IPS-18c (cell line): ENCODE results near the gene NGFR.
"Not testable (repeated sequence)": the region's sequence is repeated elsewhere in the genome, so short reads cannot be mapped to it uniquely, and the experiment has no call there.

Experiments
- H3K4me3 ChIP-seq: 2 replicates; pipeline ENCODE4 v1.7.0; 2013; ENCODE audit warnings: low read depth, mild to moderate bottlenecking, low read length, moderate library complexity; ENCODE audit not compliant: insufficient read depth
- H3K9me3 ChIP-seq: one replicate; pipeline ENCODE4 v1.6.1; 2013; ENCODE audit warnings: mild to moderate bottlenecking, low read length, moderate library complexity; ENCODE audit not compliant: control insufficient read depth, insufficient read depth

The NGFR gene

GRCh38 chr17:49547566-49547965 is 52.5 kb downstream of the NGFR start:
- no peaks in the 10 kb centered on the region for H3K9me3 ChIP-seq

DNA sequence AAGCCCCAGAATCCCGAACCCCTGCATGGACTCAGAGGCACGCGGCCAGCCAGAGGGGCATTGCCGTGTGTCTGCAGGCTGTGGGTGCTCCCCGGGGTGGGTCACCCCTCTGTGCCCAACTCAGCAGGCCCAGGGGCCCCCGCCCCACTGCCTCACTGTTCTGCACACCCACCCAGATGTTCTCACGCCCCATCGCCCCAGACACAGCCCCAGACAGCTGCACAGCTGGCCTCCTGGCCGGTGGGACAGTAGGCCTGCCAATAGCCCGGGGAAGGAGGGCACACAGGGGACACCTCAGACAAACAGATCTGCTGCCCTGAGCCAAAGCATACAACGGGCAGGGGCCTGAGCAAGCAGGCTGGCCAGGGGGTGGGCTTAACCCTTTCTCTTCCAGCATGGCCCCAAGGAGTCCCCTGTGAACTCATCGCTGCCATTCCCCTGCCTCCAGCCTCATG is 53.0 kb downstream of the NGFR start:
- H3K4me3 ChIP-seq: no peak overlapping the region
- no peaks in the 10 kb centered on the region for H3K9me3 ChIP-seq

More at GRCh38 chr17:49547566-49547965, 52.5 kb downstream of the NGFR start:
- H3K4me3 ChIP-seq: no peak overlapping the region

GRCh38 chr17:49548506-49549310 is 53.6 kb downstream of the NGFR start:
- H3K9me3 ChIP-seq: no peaks in the 10 kb centered on the region
- H3K4me3 ChIP-seq: no peak overlapping the region

DNA sequence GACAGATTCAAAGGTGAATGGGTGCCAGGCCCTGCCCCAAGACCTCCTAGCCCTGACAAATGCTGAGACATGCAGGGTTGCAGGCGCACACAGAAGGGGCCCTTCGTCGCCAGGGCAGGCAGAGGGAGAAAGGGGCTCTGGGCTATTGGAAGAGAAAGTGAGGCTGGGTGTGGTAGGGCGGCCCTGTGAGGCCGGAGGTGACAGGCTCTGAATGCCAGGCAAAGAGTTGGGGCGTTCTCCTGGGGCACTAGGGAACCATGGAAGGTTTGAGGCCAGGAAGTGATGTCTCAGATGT is 54.2 kb downstream of the NGFR start:
- H3K4me3 ChIP-seq: no peak overlapping the region

DNA sequence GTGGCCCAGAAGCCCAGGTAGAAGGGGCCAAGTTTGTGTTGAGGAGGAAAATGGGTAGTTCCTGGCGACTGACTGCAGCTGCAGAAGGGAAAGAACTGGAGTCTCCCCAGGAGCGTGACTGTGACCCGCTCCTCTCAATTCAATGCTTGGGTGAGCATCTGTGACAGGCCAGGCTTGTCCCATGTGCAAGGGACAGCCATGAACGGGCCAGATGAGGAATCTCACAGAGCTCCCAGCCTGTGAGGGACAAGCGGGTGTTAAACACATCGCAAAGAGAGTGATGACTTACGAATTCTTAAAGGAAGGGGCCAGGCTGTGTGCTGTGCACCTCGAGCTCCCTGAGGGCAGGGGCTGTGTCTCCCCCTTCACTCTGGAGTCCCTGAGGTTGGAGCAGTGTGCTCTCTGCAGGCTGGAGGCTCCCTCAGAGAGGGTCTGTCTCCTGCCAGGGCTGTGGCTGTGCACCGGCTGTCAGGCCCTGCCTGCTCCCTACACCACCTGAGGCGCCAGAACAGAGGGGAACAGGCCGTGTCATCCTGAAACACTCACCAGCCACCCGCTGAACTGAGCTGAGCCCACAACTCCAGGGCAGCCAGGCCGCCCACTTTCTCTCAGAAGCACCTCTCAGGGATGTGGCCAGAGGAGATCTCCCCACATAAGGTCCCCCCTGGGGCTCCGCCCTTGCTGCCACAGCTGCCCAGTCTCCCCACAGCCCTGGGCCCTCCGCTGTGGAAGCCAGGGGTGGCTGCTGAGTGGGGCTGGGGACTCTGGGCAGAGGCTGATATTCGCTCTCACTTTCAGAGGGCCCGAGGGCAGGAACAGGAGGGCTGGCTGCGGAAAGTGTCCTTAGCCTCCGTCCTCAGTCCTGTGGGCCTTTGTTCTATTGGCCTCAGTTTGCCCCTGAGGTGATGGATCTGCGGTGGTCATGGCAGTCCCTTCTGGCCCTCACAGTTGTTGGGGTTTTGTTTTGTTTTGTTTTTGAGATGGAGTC is 54.9 kb downstream of the NGFR start:
- H3K9me3 ChIP-seq: no peaks in the 10 kb centered on the region
- H3K4me3 ChIP-seq: no peak overlapping the region

More for the DNA sequence above, 54.2 kb downstream of the NGFR start:
- H3K9me3 ChIP-seq: no peaks in the 10 kb centered on the region

DNA sequence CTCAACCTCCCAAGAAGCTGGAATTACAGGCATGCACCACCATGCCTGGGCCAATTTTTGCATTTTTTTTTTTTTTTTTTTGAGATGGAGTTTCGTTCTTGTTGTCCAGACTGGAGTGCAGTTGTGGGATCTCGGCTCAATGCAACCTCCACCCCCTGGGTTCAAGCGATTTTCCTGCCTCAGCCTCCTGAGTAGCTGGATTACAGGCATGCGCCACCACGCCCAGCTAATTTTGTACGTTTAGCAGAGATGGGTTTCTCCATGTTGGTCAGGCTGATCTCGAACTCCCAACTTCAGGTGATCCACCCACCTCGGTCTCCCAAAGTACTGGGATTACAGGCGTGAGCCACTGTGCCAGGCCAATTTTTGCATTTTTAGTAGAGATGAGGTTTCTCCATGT is 55.7 kb downstream of the NGFR start:
- H3K9me3 ChIP-seq, H3K4me3 ChIP-seq: not testable (repeated sequence)

GRCh38 chr17:49551221-49552069 is 56.4 kb downstream of the NGFR start:
- H3K4me3 ChIP-seq: no peak overlapping the region

DNA sequence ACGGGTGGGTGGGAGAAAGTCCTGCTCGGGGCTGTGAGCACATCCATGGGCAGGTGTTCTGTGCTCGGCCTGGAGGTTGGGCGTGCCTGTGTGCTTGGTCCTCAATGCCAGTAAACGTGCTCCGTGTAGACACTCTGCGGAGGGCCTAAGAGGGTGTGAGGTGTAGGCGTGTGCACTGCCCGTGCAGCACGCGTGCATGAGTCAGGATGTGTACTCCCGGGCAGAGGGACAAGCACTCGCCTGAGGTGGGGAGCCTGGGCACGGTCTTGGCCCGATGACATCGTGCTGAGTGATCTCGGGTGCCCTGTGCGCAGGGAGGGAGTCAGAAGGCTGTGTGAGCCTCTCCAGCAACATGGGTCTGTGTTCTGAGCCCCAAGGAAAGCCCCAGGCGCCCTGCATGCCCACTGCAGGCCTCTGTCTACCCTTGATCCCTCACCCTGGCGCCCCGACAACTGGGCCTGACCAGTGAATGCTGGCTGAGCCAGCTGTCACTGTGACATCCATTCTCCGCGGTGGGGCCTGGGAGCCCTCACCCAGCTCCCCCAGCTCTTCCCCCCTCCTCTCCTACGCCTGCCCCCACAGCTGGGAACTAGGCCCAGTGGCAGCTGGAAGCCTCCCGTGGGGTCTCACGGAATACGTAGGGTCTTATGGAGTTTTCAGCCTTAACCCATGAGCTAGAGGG is 57.1 kb downstream of the NGFR start:
- Histone ChIP-seq H3K9me3 (no peaks in the 10 kb centered on the region), H3K4me3 (no peak overlapping the region)

More at GRCh38 chr17:49551221-49552069, 56.4 kb downstream of the NGFR start:
- H3K9me3 ChIP-seq: no peaks in the 10 kb centered on the region

- Histone ChIP-seq H3K4me3 (no peak overlapping the region), H3K9me3 (no peaks in the 10 kb centered on the region)
These were observed 58.7 kb downstream of the NGFR start for GRCh38 chr17:49553676-49554335.

DNA sequence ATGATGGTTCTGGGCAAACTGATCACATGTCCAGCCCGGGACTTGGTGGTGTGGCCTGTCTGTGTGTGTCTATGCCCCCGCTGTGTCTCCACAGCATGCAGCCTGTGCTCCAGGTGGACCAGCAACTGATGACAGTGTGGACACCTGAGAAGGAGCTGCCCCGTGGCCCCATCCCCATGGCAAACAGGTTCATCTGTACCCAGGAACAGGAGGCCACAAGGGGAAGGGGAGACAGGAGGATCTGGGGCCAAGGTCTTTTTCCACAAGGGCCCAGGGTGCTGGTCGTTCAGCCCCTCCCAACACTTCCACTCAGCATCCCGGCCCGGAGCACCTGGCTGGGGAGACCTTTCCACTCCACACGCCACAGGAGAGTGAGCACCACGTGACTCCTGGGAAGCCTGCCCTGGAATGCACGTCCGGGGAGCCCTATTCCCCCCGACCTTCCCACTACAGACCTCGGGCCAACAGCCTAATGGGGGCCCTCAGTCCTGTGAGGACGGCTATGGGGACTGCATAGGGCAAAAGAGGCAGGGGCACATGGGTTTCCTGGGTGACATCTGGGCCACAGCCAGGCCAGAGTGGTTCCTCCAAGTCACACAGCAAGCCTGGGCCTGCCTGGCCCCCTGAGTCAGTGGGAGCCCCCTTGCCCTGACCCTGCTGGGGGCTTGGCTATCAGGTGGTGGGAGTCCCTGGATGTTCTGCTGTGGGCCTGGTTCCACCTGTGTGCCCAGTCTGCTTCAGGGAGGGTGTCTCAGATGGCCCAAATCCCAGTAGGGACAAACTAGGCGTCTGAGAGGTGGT is 59.8 kb downstream of the NGFR start:
- no peak overlapping the region for H3K4me3 ChIP-seq

GRCh38 chr17:49555495-49556222 is 60.6 kb downstream of the NGFR start:
- Histone ChIP-seq H3K4me3 (no peak overlapping the region), H3K9me3 (no peaks in the 10 kb centered on the region)

More for the DNA sequence above, 59.8 kb downstream of the NGFR start:
- H3K9me3 ChIP-seq: no peaks in the 10 kb centered on the region

DNA sequence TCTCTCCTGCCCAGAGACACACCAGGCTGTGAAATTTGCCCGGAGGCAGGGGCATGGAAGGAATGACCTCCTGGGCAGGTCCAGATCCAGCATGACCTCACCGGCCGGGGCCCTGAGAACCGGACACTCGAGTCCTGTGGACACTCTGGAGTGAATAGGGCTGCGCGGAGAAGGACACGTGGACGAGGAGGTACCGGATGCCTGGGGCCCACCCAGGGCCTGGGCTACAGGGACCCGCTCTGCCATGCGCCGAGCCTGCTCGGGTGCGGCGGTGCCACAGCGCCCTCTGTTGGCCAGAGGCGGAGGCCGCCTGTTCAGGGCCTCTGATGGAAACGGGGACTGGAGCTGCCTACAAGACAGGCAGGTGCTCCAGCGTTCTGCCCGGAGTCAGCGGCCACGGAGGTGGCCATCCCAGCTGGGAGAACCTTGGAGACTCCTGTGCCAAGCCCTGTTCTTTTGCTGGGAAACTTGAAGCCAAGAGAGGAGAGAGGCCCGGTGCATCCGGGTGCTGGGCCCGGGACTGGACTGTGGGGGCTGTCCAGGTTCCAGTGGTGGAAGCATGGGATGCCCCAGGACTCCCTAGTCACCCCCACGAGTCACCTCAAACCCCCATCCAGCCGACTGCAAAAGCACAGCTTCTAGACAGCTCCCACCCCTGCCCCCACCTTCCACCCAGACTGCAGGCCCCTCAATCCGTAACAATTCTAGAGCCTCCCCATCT is 61.3 kb downstream of the NGFR start:
- Histone ChIP-seq H3K9me3 (no peaks in the 10 kb centered on the region), H3K4me3 (no peak overlapping the region)

DNA sequence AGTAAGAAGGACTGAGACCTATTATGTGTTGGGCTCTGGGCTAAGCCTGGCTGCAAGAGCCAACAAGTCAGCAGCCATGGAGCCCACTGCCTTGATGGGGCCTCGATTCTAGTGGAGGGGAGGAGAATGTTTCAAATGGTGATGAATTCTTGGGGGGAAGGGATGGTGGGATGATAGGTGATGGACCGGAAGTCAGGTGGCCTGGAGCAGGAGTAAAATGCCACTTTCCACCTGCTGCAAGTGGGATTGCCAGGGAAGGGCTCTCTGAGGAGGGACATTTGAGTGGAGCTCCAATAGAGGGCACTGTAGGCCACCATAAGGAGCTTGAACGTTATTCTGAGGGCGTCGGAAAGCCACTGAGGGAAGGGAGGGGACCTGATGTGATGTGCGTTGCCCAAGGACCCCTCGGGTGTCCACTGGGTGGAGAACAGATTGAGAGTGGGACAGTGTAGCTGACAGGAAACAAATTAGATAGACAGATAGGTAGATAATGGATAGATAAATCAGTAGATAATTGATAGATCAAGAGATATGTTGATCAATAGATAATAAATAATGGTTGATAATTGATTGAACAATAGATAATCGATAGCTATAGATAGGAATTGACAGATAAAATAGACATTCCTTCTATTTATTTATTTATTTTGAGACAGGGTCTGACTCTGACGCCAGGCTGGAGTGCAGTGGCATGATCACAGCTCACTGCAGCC is 62.4 kb downstream of the NGFR start:
- Histone ChIP-seq H3K4me3 (no peak overlapping the region), H3K9me3 (no peaks in the 10 kb centered on the region)
